ENCODE measurements around the gene GSC. TPM values are rescaled to one million over a fixed set of nuclear protein-coding genes. Genes with fewer than 3 reads are reported as not detected.

GSC gene
- total RNA-seq, 2 donors from 2014 or later, result 37.0 to 94.4 TPM

DNA sequence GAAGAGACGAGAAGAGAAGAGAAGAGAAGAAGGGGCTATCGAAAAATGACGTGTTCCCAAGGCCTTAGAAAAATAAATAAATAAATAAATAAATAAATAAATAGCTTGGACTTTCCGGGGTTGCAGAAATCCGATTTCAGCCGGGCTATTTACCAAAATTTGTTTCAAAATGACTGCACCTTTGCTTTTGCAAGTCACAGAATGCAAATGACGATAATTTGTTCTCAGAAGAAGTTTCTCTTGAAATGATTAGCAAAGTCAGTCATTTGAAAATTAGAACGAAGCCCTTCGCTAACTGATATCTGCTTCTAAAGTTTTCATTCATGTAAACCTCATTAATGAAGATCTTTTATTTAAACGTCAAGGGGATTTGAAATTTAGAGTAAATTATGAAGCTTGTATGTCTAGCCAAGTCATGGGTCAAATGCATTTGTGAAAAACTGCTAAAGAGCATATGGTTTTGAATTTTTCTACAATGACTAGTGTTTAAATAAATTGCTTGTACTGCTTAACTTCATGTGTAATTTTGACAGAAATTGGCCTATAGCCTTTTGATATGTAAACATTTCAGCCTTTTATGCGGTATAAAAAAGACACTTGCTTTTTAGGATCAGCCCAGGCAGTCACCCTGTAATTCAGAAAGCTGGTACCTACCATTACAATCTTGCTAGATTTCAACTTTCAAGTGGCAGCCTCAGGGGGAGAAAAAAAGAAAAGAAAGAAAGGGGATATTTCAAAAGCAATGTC is 4.6 kb upstream of the GSC start:
- H3K4me1 Mint-ChIP-seq, result peaks cover 64% of the 10 kb centered on the region

GRCh38 chr14:94773655-94774343 is 3.9 kb upstream of the GSC start:
- Mint-ChIP-seq H3K27me3 (ENCODE audit: insufficient read depth) (peaks cover 57% of the 10 kb centered on the region), H3K27ac (peak overlapping the region; percentile 10)

More for the DNA sequence above, 4.6 kb upstream of the GSC start:
- Histone ChIP-seq H3K4me3 (ENCODE audit: low read length) (peak overlapping the region; percentile 93), H3K36me3 (ENCODE audit: control insufficient read depth, insufficient read depth, low read length) (peaks cover under 1% of the 10 kb centered on the region), H3K9ac (ENCODE audit: extremely low read depth, low read length, poor library complexity, severe bottlenecking) (peak overlapping the region; percentile 100), H3K27me3 (ENCODE audit: control insufficient read depth, insufficient read depth, low read length, poor library complexity, severe bottlenecking) (peaks cover 43% of the 10 kb centered on the region), H3K27ac (ENCODE audit: low read depth, low read length) (no peak overlapping the region), H3K9me3 (ENCODE audit: control insufficient read depth, low read length) (no peaks in the 10 kb centered on the region), H3K4me1 (ENCODE audit: control insufficient read depth, insufficient read depth, low read length) (peaks cover 3% of the 10 kb centered on the region)
- 3 to 10% methylated on average over 6 to 10 of the region's 11 CpGs for WGBS, 2 experiments (ENCODE audit: insufficient coverage in 1 of 2, insufficient read length in 1 of 2)
- Mint-ChIP-seq H3K9me3 (no peaks in the 10 kb centered on the region), H3K27me3 (ENCODE audit: insufficient read depth) (peaks cover 61% of the 10 kb centered on the region), H3K36me3 (ENCODE audit: low read depth) (no peaks in the 10 kb centered on the region), H3K27ac (peak overlapping the region; percentile 71), H3K4me3 (peak overlapping the region; percentile 82)
- no peak for DNase-seq
- no peak for TF ChIP-seq CTCF (conservative IDR thresholded peaks at IDR 0.05)

More at GRCh38 chr14:94773655-94774343, 3.9 kb upstream of the GSC start:
- Histone ChIP-seq H3K4me3 (ENCODE audit: low read length) (peak overlapping the region; percentile 93), H3K27me3 (ENCODE audit: control insufficient read depth, insufficient read depth, low read length, poor library complexity, severe bottlenecking) (peaks cover 35% of the 10 kb centered on the region), H3K36me3 (ENCODE audit: control insufficient read depth, insufficient read depth, low read length) (peaks cover 8% of the 10 kb centered on the region), H3K9me3 (ENCODE audit: control insufficient read depth, low read length) (no peaks in the 10 kb centered on the region), H3K9ac (ENCODE audit: extremely low read depth, low read length, poor library complexity, severe bottlenecking) (peak overlapping the region; percentile 100), H3K27ac (ENCODE audit: low read depth, low read length) (no peak overlapping the region), H3K4me1 (ENCODE audit: control insufficient read depth, insufficient read depth, low read length) (no peaks in the 10 kb centered on the region)
- peak; percentile 14 for TF ChIP-seq CTCF (conservative IDR thresholded peaks at IDR 0.05)
- WGBS, 2 experiments (ENCODE audit: insufficient coverage in 1 of 2, insufficient read length in 1 of 2), result 1% methylated on average over 25 to 36 of the region's 36 CpGs
- H3K4me1 Mint-ChIP-seq, result peaks cover 57% of the 10 kb centered on the region
- peaks cover 3% of the 10 kb centered on the region for H3K36me3 Mint-ChIP-seq (ENCODE audit: low read depth)
- no peaks in the 10 kb centered on the region for H3K9me3 Mint-ChIP-seq
- peak overlapping the region; percentile 82 for H3K4me3 Mint-ChIP-seq
- peak; percentile 87 for DNase-seq

All from endodermal cell (in vitro differentiated cells).